ENCODE measurements around the gene LDB3.

Gene LDB3

GRCh38 chr10:86685416-86685815 is 17.1 kb downstream of the LDB3 start:
- in situ Hi-C loops (cut with MboI; ENCODE audit: low sequenced_read_pairs) = no loop called here

GRCh38 chr10:86685893-86686632 is 17.8 kb downstream of the LDB3 start:
- in situ Hi-C loops (cut with MboI; ENCODE audit: low sequenced_read_pairs) = no loop called here

GRCh38 chr10:86686972-86687371 is 18.7 kb downstream of the LDB3 start:
- in situ Hi-C loops (cut with MboI; ENCODE audit: low sequenced_read_pairs) = no loop called here

GRCh38 chr10:86687750-86688149 is 19.4 kb downstream of the LDB3 start:
- in situ Hi-C loops (cut with MboI; ENCODE audit: low sequenced_read_pairs) = no loop called here

- in situ Hi-C loops (cut with MboI; ENCODE audit: low sequenced_read_pairs) = no loop called here
Measured at GRCh38 chr10:86688398-86688921, 20.1 kb downstream of the LDB3 start.

GRCh38 chr10:86689146-86689545 is 20.8 kb downstream of the LDB3 start:
- in situ Hi-C loops (cut with MboI; ENCODE audit: low sequenced_read_pairs) = no loop called here

- in situ Hi-C loops (cut with MboI; ENCODE audit: low sequenced_read_pairs) = no loop called here
Measured at GRCh38 chr10:86690231-86690630, 21.9 kb downstream of the LDB3 start.

GRCh38 chr10:86690657-86691084 is 22.4 kb downstream of the LDB3 start:
- in situ Hi-C loops (cut with MboI; ENCODE audit: low sequenced_read_pairs) = no loop called here

- in situ Hi-C loops (cut with MboI; ENCODE audit: low sequenced_read_pairs) = no loop called here
Measured at GRCh38 chr10:86691333-86692022, 23.2 kb downstream of the LDB3 start.

GRCh38 chr10:86692023-86692514 is 23.8 kb downstream of the LDB3 start:
- in situ Hi-C loops (cut with MboI; ENCODE audit: low sequenced_read_pairs) = no loop called here

- in situ Hi-C loops (cut with MboI; ENCODE audit: low sequenced_read_pairs) = no loop called here
Measured at GRCh38 chr10:86692664-86693063, 24.4 kb downstream of the LDB3 start.

GRCh38 chr10:86693275-86693674 is 25.0 kb downstream of the LDB3 start:
- in situ Hi-C loops (cut with MboI; ENCODE audit: low sequenced_read_pairs) = no loop called here

- in situ Hi-C loops (cut with MboI; ENCODE audit: low sequenced_read_pairs) = no loop called here
Measured at GRCh38 chr10:86693721-86694369, 25.5 kb downstream of the LDB3 start.

- in situ Hi-C loops (cut with MboI; ENCODE audit: low sequenced_read_pairs) = no loop called here
Measured at GRCh38 chr10:86698207-86698940, 30.1 kb downstream of the LDB3 start.

- in situ Hi-C loops (cut with MboI; ENCODE audit: low sequenced_read_pairs) = no loop called here
Measured at GRCh38 chr10:86699125-86699524, 30.8 kb downstream of the LDB3 start.

GRCh38 chr10:86699541-86699940 is 31.2 kb downstream of the LDB3 start:
- in situ Hi-C loops (cut with MboI; ENCODE audit: low sequenced_read_pairs) = no loop called here

- in situ Hi-C loops (cut with MboI; ENCODE audit: low sequenced_read_pairs) = no loop called here
Measured at GRCh38 chr10:86699991-86700840, 31.9 kb downstream of the LDB3 start.

GRCh38 chr10:86700851-86701617 is 32.7 kb downstream of the LDB3 start:
- in situ Hi-C loops (cut with MboI; ENCODE audit: low sequenced_read_pairs) = no loop called here

- in situ Hi-C loops (cut with MboI; ENCODE audit: low sequenced_read_pairs) = no loop called here
Measured at GRCh38 chr10:86703176-86703575, 34.9 kb downstream of the LDB3 start.
